Bronchial epithelial cell (primary cell): ENCODE data around the gene GATAD2B. TPM values are rescaled to one million over a fixed set of nuclear protein-coding genes. Genes with fewer than 3 reads are reported as not detected.

Experiments used
- DNase-seq: peaks from one replicate; pipeline ENCODE4 v3.0.0-alpha.2; 2010; ENCODE audit warnings: low read depth
- FAIRE-seq: peaks from 2 replicates; lab custom pipeline; 2011; peaks lifted over from hg19 to GRCh38; lab: Jason Lieb, UNC
- H3K27me3 ChIP-seq: 2 replicates; pipeline ENCODE4 v1.5.1; 2011; ENCODE audit warnings: low read length; ENCODE audit not compliant: control insufficient read depth, insufficient read depth
- H3K36me3 ChIP-seq: 2 replicates; pipeline ENCODE4 v1.5.1; 2011; ENCODE audit warnings: low read length; ENCODE audit not compliant: control insufficient read depth, insufficient read depth
- H3K4me3 ChIP-seq: 2 replicates; pipeline ENCODE4 v1.5.1; 2011; ENCODE audit warnings: mild to moderate bottlenecking, low read depth, low read length, control low read depth
- total RNA-seq: library from RNA; depleted of rRNA; stranded (reverse); fragments of >200 nt; gene quantifications from 2 replicates; pipeline ENCODE4 v1.2.1, GENCODE V29; 2014
- TF ChIP-seq, protein P1 (sequence below): IDR thresholded peaks from 2 replicates; pipeline ENCODE4 v1.5.1; 2011; ENCODE audit warnings: mild to moderate bottlenecking, moderate library complexity, low read length, control low read depth, inconsistent platforms; ENCODE audit not compliant: insufficient read depth, severe bottlenecking

Gene GATAD2B
- total RNA-seq, 1 donor from 2014 or later = 1.8 TPM

DNA sequence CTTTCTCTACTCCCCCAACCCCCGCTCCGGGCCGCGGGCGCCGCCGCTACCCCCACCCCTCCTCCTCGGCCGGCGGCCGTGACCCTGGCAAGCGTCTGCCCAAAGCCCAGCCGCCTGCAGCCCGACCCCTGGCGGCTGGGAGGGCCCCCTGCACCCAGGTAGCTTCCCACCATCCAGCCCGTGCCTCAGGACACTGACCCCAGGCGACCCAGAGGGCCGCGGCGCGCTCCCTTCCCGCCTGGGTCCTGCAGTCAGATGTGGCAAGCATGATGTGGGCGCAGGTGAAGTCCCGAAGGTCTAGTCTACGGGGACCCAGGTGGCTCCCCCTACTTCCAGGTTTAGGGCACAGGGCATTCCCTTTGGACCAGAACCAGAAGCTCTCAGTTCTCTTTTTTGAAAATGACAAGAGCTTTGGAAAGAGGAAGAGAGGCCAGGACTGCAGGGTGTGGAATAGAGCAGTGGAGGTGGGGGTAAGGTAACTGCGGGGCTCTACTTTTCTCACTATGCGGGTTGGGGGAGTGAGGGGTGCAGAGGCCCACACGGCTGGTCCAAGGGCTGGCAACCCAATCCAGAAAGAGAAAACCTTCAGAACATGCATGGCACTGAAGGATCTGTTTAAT lies 24.0 kb upstream of the GATAD2B start, which contains the start of gene DENND4B:
DENND4B (minus strand) TSS at position 97 of the 620 bp plus-strand sequence. CDS start 2,344 bp downstream, outside the sequence.
- DNase-seq = peak; percentile 44
- TF ChIP-seq, protein P1, sequence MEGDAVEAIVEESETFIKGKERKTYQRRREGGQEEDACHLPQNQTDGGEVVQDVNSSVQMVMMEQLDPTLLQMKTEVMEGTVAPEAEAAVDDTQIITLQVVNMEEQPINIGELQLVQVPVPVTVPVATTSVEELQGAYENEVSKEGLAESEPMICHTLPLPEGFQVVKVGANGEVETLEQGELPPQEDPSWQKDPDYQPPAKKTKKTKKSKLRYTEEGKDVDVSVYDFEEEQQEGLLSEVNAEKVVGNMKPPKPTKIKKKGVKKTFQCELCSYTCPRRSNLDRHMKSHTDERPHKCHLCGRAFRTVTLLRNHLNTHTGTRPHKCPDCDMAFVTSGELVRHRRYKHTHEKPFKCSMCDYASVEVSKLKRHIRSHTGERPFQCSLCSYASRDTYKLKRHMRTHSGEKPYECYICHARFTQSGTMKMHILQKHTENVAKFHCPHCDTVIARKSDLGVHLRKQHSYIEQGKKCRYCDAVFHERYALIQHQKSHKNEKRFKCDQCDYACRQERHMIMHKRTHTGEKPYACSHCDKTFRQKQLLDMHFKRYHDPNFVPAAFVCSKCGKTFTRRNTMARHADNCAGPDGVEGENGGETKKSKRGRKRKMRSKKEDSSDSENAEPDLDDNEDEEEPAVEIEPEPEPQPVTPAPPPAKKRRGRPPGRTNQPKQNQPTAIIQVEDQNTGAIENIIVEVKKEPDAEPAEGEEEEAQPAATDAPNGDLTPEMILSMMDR = peak; percentile 93
- H3K36me3 ChIP-seq = peaks cover 26% of the 10 kb centered on the region
- no peaks in the 10 kb centered on the region for H3K27me3 ChIP-seq
- peak within 1 kb of the TSS; percentile 75 for H3K4me3 ChIP-seq
- FAIRE-seq = no peak

DNA sequence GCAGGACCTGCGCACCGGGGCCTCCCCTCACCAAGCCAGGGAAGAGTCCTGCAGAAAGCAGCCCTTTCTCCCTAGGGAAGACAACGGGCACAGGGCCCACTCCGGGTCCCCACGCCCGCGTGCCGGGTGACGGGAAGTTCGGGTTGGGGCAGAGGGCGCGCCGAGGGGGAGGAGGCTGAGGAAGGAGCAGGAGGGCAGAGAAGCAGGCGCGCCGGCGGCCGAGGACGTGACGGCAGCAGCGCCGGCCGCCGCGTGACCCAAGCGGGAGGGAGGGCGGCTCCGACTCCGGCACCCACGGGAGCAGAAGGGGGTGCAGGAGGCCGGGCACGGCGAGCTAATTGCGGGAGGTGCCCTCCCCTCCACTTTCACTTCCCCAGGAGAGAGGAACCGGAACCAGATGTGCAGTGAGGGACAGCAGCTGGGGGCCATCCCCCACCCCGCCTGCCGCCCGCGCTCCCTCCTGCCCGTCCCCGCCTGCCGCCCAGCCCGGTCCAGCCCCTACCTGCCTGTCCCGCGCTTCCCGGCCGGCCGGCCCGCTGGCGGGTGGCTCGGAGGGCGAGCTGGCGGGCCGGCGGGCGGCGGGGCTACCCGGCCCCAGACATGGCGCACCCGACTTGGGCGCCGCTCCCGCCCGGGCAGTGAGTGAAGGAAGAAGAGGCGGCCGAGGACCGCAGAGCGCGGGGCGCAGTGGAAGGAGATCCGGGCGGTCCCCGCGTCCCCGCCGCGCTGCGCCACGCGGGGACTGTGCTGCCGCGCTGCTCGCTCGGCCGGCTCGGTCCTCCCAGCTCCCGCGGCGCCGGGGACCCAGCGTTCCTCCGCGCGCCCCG lies 23.2 kb upstream of the GATAD2B start:
- Histone ChIP-seq H3K27me3 (no peaks in the 10 kb centered on the region), H3K36me3 (peaks cover 21% of the 10 kb centered on the region), H3K4me3 (peak overlapping the region; percentile 75)
- TF ChIP-seq, protein P1 = no peak
- DNase-seq (peak; percentile 41), FAIRE-seq (no peak)

DNA sequence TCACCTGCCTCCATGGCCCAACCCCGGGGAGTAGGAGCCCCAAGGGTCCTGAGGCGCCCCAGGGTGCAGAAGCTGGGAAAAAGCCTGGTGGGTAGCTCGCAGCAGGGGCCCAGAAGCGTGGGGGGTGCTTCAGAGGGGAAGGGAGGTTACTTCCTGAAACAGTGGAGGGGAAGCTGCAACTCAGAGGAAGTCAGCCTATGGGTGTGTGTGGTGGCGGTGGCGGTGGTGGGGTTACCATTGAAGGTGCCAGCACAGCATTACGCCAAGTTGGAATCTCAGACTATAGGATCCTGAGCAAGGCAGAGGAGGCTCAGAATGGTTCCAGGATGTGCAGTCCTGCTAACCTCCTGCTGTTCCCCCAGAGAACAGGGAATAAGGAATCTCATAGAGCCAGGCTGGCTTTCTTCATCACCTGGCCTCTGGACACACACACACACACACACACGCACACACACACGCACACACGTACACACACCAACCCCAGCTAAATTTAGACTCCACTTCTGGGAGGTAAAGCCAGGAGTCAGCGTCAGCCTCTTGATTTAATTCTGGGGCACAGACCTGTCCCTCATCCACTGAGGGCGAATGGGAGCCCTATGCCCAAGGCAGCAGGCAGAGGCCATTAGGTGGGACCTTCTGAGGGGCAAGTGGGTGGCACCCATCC lies 22.5 kb upstream of the GATAD2B start:
- no peaks in the 10 kb centered on the region for H3K27me3 ChIP-seq

DNA sequence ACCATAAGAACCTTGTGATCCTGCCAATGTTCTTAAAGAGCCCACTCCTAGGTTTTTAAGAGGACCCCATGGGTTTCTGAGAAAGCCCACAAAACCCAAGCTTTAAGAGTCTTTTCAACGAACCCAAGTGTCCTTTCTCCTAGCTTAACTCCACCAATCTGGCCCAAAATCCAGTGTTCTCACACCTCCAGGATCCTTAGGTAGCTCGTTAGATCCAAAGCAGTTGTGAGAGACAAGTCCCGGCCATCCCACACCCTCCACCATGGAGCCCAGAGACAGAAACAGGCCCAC lies 22.0 kb upstream of the GATAD2B start:
- FAIRE-seq = no peak
- no peak for DNase-seq
- no peak overlapping the region for H3K4me3 ChIP-seq
- H3K27me3 ChIP-seq = no peaks in the 10 kb centered on the region
- TF ChIP-seq, protein P1 = no peak
- peaks cover 27% of the 10 kb centered on the region for H3K36me3 ChIP-seq

More for the DNA sequence above, 22.5 kb upstream of the GATAD2B start:
- FAIRE-seq (peak; percentile 7), DNase-seq (peak; percentile 24)
- TF ChIP-seq, protein P1 = no peak
- H3K36me3 ChIP-seq = peaks cover 26% of the 10 kb centered on the region
- H3K4me3 ChIP-seq = peak overlapping the region; percentile 75

DNA sequence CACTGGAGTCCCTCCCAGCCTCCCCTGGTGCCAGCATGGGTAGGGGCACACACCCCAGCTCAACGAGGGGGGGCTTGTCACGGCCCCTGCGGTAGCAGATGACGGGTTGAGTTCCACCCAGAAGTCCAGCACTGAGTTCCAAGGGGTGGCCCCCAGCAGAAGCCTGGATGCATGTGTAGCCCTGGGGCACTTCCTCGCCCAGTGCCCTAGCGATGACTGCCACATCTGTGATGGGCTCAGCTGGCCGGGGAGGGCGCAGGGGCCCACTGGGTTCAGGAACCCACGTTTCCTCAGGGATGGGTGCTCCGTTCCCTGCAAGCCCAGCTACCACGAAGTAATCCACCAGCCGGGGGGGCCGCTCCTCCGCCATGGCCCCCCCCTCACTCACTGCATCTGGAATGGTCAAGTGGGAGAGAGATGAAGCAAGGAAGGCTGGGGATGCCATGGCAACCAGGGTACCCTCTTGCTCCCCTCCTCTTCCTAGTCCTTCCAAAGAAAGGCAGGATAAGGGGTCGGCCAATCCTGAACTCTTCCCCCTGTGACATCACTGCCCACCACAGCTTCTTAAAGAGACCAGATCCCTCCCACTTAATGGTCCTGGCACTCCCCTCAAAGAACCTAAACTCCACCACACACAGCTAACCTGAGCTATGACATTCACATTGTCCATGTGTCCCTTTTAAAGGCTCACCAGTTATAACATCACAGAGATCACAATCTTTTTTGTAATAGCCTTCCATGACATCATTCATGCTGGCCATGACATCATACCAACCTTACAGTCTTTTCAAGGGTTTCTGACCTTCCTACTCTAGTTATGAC lies 21.4 kb upstream of the GATAD2B start:
- FAIRE-seq = peak; percentile 18
- no peak overlapping the region for H3K4me3 ChIP-seq
- H3K27me3 ChIP-seq = no peaks in the 10 kb centered on the region
- no peak for DNase-seq
- TF ChIP-seq, protein P1 = no peak
- peaks cover 29% of the 10 kb centered on the region for H3K36me3 ChIP-seq
